Measurements from ENCODE around the gene TRAF3IP1. TPM values are rescaled to one million over a fixed set of nuclear protein-coding genes. Genes with fewer than 3 reads are reported as not detected.
A peak's percentile ranks its signal among the peaks of the same experiment; 100 is the strongest.

Gene TRAF3IP1
- total and polyA plus RNA-seq, 3 donors from 2014 or later = 22.1 to 40.9 (median 38.0) TPM

GRCh38 chr2:238287737-238288649 lies 32.3 kb upstream of the TRAF3IP1 start, which contains the start of gene PER2:
Gene PER2 (minus strand): TSS chr2:238288610. CDS start chr2:238277936, 10,674 bp downstream.
- Histone ChIP-seq H3K36me3 (ENCODE audit: low read depth, missing control alignments) (no peaks in the 10 kb centered on the region), H3K27ac (peak within 1 kb of the TSS; percentile 95 to 96), H3K4me3 (peak within 1 kb of the TSS; percentile 87 to 91), H3K9me3 (no peaks in the 10 kb centered on the region), H3K27me3 (no peaks in the 10 kb centered on the region), H3K4me1 (peaks cover 55% of the 10 kb centered on the region)
- peak; percentile 63 for DNase-seq
- TF ChIP-seq POLR2A (IDR thresholded peaks at IDR 0.05) (no peak), CTCF (IDR thresholded peaks at IDR 0.05) (no peak)
- intact Hi-C loops (cut with DNase I; ENCODE audit: low total_unique reads) = no loop called here
- WGBS, 2 donors = 0% methylated on average over 8 to 29 of the region's 65 CpGs

GRCh38 chr2:238288650-238289573 lies 31.4 kb upstream of the TRAF3IP1 start:
- peaks cover 47% of the 10 kb centered on the region for H3K4me1 ChIP-seq
- peak overlapping the region; percentile 36 to 96 for H3K27ac ChIP-seq
- no peaks in the 10 kb centered on the region for H3K9me3 ChIP-seq
- intact Hi-C loops (cut with DNase I; ENCODE audit: low total_unique reads) = no loop called here
- 1 to 3% methylated on average over 12 to 82 of the region's 108 CpGs for WGBS, 2 donors
- DNase-seq = peak; percentile 100
- TF ChIP-seq CTCF (IDR thresholded peaks at IDR 0.05) (peak; percentile 23 to 62 (median 36)), POLR2A (IDR thresholded peaks at IDR 0.05) (no peak)
- no peaks in the 10 kb centered on the region for H3K27me3 ChIP-seq
- H3K36me3 ChIP-seq (ENCODE audit: low read depth, missing control alignments) = no peaks in the 10 kb centered on the region
- peak overlapping the region; percentile 87 to 91 for H3K4me3 ChIP-seq

GRCh38 chr2:238289574-238289973 lies 30.7 kb upstream of the TRAF3IP1 start:
- no peak for DNase-seq
- Histone ChIP-seq H3K27ac (peak overlapping the region; percentile 46 to 96), H3K4me1 (peaks cover 40% of the 10 kb centered on the region)

GRCh38 chr2:238290091-238290509 lies 30.2 kb upstream of the TRAF3IP1 start:
- peak overlapping the region; percentile 29 to 96 for H3K27ac ChIP-seq
- H3K4me3 ChIP-seq = no peak overlapping the region
- H3K9me3 ChIP-seq = no peaks in the 10 kb centered on the region
- H3K27me3 ChIP-seq = no peaks in the 10 kb centered on the region
- intact Hi-C loops (cut with DNase I; ENCODE audit: low total_unique reads) = no loop called here
- DNase-seq = peak; percentile 79
- peaks cover 35% of the 10 kb centered on the region for H3K4me1 ChIP-seq
- H3K36me3 ChIP-seq (ENCODE audit: low read depth, missing control alignments) = no peaks in the 10 kb centered on the region
- WGBS, 2 donors = 45 to 53% methylated on average over 8 of the region's 8 CpGs
- TF ChIP-seq CTCF (IDR thresholded peaks at IDR 0.05) (no peak), POLR2A (IDR thresholded peaks at IDR 0.05) (no peak)

More at GRCh38 chr2:238289574-238289973, 30.7 kb upstream of the TRAF3IP1 start:
- Histone ChIP-seq H3K4me3 (peak overlapping the region; percentile 87 to 91), H3K36me3 (ENCODE audit: low read depth, missing control alignments) (no peaks in the 10 kb centered on the region), H3K27me3 (no peaks in the 10 kb centered on the region), H3K9me3 (no peaks in the 10 kb centered on the region)
- WGBS, 2 donors = 21 to 25% methylated on average over 13 of the region's 13 CpGs
- intact Hi-C loops (cut with DNase I; ENCODE audit: low total_unique reads) = no loop called here
- TF ChIP-seq CTCF (IDR thresholded peaks at IDR 0.05) = no peak
- no peak for TF ChIP-seq POLR2A (IDR thresholded peaks at IDR 0.05)

All from testis (tissue), 3 donors.